Peyer's patch (tissue), 4 donors: ENCODE measurements around the gene PHRF1.

Source experiments
- CTCF ChIP-seq, 6 experiments: fragments of 450-650 bp in 4 of 6; fragments of 200-600 bp in 2 of 6; sonication (generic) in 1 of 6; IDR thresholded peaks; one replicate each; pipeline ENCODE4 v1.5.1; 2017 to 2019; ENCODE audit warnings: antibody characterized with exemption in 6 of 6, mild to moderate bottlenecking in 3 of 6, moderate library complexity in 1 of 6
- POLR2A ChIP-seq, 2 donors: fragments of 450-650 bp; IDR thresholded peaks; one replicate each; pipeline ENCODE4 v1.5.1; 2017; ENCODE audit warnings: antibody characterized with exemption in 2 of 2, mild to moderate bottlenecking in 2 of 2, moderate library complexity in 2 of 2

GRCh38 chr11:613369-613968 lies 37.2 kb downstream of the PHRF1 start:
- no peak for TF ChIP-seq CTCF (IDR thresholded peaks at IDR 0.05)
- TF ChIP-seq POLR2A (IDR thresholded peaks at IDR 0.05): peak; percentile 39 to 50
